GM18502 (cell line): ENCODE measurements around the gene MON1A.
A peak's percentile ranks its signal among the peaks of the same experiment; 100 is the strongest.
"Not testable (repeated sequence)": the region's sequence is repeated elsewhere in the genome, so short reads cannot be mapped to it uniquely, and the experiment has no call there.

Source experiments
- ATAC-seq: cut with Tn5 transposase; IDR thresholded peaks from one replicate; pipeline ENCODE4 v1.9.1; 2021; ENCODE audit warnings: mild to moderate bottlenecking; ENCODE audit not compliant: unreplicated experiment, poor library complexity

MON1A gene

DNA sequence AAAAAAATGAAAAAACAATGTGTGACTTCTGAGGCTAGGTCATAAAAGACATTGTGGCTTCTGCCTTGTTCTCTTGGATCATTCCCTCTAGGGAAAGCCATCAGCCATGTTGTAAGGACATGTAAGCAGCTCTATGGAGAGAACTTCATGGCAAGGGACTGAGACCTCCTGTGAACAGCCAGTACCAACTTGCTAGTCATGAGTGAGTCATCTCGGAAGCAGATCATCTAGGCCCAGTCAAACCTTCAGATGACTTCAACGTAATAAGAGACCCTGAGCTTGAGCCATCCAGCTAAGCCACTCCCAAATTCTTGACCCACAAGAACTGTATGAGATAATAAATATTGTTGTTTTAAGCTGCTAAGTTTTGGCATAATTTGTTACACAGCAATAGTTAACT lies 4.9 kb downstream of the MON1A start:
- no peak for ATAC-seq

- not testable (repeated sequence) for ATAC-seq
Observed at GRCh38 chr3:49917806-49918590, 11.6 kb downstream of the MON1A start.

DNA sequence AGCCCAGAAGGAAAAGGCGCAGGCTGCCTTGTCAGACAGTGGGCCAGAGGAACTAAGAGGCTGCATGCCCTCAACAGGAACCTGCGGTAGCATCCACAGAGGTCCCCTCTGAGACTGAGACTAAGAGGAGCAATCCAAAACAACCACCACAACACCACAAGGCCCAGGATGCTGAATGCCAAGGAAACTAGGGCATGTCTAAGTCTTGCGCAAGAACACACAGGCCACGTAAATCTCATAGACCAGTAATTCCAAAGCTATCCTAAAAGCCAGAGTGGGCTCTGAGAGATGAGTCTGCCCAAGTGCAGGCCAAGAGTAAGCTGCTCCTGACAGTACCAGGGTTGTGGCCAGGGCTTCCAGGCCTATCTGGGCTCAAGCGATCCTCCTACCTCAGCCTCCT lies 12.9 kb downstream of the MON1A start:
- no peak for ATAC-seq

DNA sequence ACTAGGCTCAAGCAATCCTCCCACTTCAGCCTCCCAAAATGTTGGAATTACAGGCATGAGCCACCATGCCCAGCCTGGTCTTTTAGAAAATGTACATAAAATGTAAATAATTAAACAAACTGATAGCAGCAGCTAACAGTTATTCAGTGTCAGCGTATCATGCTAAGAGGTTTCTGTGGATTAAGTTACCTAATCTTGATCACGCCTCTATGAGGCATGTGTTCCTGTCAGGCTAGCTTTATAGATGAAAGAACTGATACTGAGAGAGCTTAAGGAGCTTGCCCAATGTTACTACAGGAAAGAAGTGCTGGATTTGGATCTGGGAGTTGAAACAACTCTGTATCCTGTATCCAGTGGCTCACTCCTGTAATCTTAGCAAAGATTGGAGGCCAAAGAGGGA lies 14.7 kb downstream of the MON1A start:
- ATAC-seq, result no peak

DNA sequence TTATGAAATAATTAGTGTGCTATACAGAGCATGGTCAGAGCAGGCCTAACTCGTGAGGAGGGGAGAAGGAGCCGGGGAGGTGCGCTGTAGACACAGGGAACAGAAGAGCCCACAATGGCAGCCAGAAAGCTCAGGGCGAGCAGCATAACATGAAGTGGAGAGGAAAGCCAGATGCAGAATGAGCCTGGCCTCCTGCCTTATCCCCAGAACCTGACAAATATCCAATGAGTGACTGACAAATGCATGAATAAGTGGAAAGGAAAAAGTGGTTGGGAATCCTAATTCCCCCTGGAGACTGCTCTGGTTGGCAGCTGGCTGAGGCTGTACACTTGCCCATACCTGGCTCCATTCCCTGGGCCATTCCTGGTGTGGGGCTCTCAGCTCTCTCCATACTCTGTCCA lies 16.7 kb downstream of the MON1A start:
- ATAC-seq, result no peak

- no peak for ATAC-seq
Observed at GRCh38 chr3:49911611-49912010, 18.0 kb downstream of the MON1A start.

GRCh38 chr3:49911124-49911420 lies 18.5 kb downstream of the MON1A start:
- ATAC-seq, result no peak

DNA sequence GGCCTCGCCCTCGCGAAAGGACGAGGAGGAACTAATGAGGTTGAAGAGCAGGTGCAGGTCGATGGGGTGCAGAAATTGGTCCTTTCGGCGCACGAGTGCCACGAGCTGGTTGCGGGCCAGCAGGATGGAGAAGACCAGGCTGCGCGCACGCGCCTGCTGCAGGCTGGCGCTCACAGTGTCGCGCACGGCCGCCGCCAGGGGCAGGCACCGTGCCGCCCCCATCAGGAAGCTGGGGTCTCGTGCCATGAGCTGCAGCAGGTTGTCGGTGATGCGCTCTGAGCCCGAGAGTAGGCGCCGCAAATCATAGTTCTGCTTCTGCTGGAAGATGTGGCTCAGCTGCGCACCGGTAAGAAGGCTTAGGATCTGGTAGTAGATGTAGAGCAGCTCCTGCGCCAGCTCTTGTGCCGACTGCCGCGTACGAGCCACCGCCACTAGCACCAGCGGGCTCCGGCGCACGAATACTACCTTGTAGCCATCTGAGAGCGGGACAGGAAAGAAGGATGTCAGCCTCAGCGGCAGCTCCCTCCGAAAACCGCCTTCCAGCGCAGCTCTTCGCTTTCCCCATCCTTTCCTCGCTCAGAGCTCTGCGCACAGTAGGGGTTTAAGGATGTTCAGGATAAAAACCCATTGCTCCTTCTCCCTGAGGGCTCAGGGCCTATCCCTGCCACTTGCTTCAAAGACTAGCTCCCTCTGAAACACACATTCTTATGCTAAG lies 19.0 kb downstream of the MON1A start:
- no peak for ATAC-seq

DNA sequence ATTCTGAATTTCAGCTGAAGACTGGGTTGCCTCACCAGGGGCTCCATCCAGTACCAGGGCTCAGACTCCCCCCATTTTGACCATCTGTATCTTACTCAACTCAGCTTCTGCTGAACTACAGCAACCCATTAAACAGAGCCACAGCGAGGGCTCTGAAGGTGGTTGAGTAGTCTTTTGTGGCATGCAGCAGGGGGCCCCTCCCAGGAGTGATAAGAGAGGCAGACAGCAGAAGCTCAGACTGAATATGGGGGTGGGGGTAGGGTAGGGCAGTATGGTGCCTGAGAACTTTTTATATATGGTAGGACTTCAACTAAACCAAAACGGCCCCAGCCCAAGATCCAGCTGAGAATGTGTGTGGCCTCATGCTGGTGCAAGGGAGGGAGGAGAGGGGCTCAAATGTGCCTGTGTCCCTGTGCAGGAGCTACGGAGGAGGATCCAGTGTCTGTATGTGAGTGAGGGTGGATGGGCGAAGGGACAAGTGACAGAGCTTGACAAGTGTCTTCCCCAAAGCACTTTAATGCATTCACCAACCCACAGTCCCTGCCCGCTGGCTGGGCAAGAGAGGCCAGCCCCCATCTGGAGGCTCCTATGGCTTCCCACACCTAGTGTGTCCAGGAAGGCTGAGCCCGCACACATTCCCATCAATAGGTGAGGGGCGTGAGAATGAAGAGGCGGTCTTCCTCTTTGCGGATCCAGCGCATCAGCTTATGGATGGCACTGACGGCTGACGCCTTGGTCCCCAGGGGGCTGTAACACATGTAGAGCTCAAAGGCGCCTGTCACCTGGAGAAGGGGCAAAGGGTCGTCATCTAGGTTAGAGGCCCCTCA lies 21.0 kb downstream of the MON1A start:
- no peak for ATAC-seq

- ATAC-seq, result no peak
Observed at GRCh38 chr3:49906073-49906743, 23.4 kb downstream of the MON1A start.

- ATAC-seq, result not testable (repeated sequence)
Observed at GRCh38 chr3:49904448-49904847, 25.2 kb downstream of the MON1A start.

DNA sequence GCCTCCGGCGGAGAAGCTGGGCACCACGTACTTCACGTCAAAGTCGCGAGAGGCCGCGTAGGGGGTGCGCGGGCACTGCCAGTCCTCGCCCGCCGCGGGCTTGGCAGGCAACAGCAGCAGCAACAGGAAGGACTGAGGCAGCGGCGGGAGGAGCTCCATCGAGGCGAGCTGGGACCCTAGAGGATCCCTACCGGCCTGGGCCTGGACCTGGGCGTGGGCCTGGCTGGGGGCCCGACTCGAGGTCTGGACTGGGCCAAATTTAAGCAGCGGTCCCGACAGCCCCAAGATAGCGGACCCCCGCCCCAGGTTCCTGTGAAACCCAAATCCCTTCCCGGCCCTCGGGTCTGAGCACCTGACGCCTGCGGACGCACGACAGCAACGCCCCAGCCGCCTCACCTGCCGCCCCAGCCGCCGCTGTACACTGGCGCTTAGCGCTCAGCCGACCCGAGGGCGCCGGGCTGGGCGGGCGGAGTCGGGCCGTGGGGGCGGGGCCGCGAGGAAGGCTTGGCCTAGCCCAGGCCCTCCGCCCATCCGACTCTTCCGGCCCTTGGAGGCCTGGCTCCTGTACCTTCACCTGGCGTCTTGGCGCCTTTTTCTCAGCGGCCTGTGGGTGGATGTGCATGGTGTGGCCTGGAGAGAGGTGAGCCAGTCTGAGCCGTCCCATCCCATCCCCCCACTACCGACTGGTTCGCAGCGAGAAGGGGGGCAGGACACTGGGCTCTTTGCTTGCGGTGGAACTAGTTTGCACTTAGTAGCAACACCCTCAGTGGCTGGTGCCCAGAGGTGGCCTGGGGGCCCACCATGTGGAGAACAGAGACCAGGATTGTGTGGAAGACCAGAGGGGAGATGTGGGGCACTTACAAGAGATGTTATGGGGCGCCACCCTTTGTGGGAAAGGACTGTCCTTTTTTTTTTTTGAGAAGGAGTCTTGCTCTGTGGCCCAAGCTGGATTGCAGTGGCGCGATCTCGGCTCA lies 25.9 kb downstream of the MON1A start, which contains the start of gene MST1R:
MST1R (minus strand) TSS at position 423 of the 974 bp plus-strand sequence; CDS start at position 159, 264 bp downstream.
- peak; percentile 74 for ATAC-seq

DNA sequence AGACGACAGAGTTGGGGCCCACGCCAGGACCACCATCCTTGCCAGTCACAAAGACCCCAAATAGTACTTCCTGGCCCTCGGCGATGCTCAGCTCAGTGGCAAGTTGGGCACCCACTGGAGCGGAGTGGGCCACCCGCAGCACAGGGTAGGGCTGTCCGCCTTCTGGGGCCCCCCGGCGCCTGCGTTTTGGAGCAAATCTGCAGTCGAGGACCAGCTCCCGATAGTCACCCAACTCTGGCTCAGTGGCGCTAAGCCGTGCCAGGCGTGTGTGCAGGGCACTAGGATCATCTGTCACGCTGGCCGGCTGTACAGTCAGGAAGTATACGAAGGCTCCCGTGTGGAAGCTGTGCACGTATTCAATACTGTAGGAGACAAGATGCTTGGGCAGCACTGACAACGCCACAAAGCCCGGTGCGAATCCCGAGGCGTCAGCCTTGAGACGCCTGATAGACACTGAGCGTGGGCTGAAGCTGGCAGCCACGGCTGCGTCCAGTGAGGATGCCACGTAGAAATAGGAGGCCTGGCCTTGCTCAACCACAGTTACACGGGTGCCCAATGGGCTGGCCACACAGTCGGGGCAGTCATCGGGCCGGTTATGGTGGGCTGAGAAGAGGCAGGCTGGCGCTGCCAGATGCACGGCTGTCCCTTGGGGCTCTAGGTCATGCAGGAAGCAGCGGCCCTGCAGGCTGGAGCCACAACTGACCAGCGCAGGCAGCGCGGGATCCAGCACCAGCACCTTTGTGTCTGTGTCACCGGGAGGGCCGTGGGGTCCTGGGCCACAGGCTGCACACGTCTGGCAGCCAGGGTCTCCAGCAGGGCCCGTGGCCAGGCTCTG lies 26.9 kb downstream of the MON1A start:
- no peak for ATAC-seq

- ATAC-seq, result no peak
Observed at GRCh38 chr3:49901366-49902339, 28.0 kb downstream of the MON1A start.

- ATAC-seq, result no peak
Observed at GRCh38 chr3:49900491-49901153, 29.0 kb downstream of the MON1A start.

DNA sequence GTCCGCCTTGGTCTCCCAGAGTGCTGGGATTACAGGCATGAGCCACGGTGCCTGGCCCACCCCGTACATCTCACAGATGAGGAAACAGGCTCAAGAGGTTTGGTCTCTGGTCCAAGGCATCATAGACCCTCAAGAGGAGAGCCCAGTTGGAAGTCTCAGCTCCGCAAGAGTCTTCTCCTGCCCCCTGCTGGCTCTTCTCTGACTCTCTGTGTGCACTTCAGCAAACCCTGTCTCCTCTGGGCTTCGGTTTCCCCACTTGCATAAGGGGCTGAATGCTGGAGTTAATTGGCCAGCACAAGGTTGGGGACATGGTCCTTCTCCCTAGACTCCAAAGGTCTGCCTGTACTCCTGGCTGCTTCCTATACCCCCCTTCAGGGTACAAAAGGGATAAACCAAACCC lies 29.8 kb downstream of the MON1A start:
- no peak for ATAC-seq

GRCh38 chr3:49898991-49899390 lies 30.6 kb downstream of the MON1A start:
- ATAC-seq, result no peak
